Omental fat pad (tissue), 4 donors: ENCODE data around the gene CKB. TPM values are rescaled to one million over a fixed set of nuclear protein-coding genes. Genes with fewer than 3 reads are reported as not detected.

Source experiments
- ATAC-seq: fragments of 150-250 bp; one replicate; pipeline ENCODE4 v1.9.1; 2016; ENCODE audit warnings: mild to moderate bottlenecking, moderate library complexity; ENCODE audit not compliant: low FRiP score
- DNase-seq: peaks from one replicate; pipeline ENCODE4 v3.0.0-alpha.2; 2019; ENCODE audit warnings: low spot score
- CTCF ChIP-seq, 3 donors: fragments of 450-650 bp; IDR thresholded peaks; one replicate each; pipeline ENCODE4 v1.5.1; 2016 to 2017; ENCODE audit warnings: antibody characterized with exemption in 3 of 3, mild to moderate bottlenecking in 3 of 3, moderate library complexity in 2 of 3
- total RNA-seq, 4 donors: library from RNA; depleted of rRNA; stranded (reverse); fragments of >200 nt; gene quantifications; one replicate each; pipeline ENCODE4 v1.1.0, GENCODE V29; 2016

CKB gene
- total RNA-seq, 4 donors from 2014 or later = 173 to 275 (median 217) TPM

- TF ChIP-seq CTCF (IDR thresholded peaks at IDR 0.05) = no peak
- ATAC-seq (no peak), DNase-seq (no peak)
These were observed 12.5 kb downstream of the CKB start for GRCh38 chr14:103509864-103510723.

GRCh38 chr14:103508521-103509329 lies 13.9 kb downstream of the CKB start:
- DNase-seq (no peak), ATAC-seq (no peak)
- no peak for TF ChIP-seq CTCF (IDR thresholded peaks at IDR 0.05)

- no peak for ATAC-seq
- no peak for DNase-seq
- no peak for TF ChIP-seq CTCF (IDR thresholded peaks at IDR 0.05)
These were observed 14.9 kb downstream of the CKB start for GRCh38 chr14:103507751-103508150.

- DNase-seq (no peak), ATAC-seq (no peak)
- TF ChIP-seq CTCF (IDR thresholded peaks at IDR 0.05) = no peak
These were observed 17.6 kb downstream of the CKB start for GRCh38 chr14:103504991-103505565.

GRCh38 chr14:103503296-103503695 lies 19.3 kb downstream of the CKB start:
- TF ChIP-seq CTCF (IDR thresholded peaks at IDR 0.05) = no peak
- ATAC-seq (no peak), DNase-seq (no peak)

GRCh38 chr14:103502877-103503276 lies 19.8 kb downstream of the CKB start:
- peak; percentile 19 for DNase-seq
- no peak for TF ChIP-seq CTCF (IDR thresholded peaks at IDR 0.05)
- ATAC-seq = no peak
